K562 (cell line): ENCODE data around the gene HLA-E. TPM values are rescaled to one million over a fixed set of nuclear protein-coding genes. Genes with fewer than 3 reads are reported as not detected.

Experiments
- ATAC-seq: fragments of 200-7000 bp; cut with Tn5 transposase; 3 replicates; pipeline ENCODE4 v1.9.1; 2020; ENCODE audit warnings: moderate library complexity
- BruUV-seq: library from RNA; stranded (reverse); fragments of 400-500 nt; replicated peaks from 2 replicates; lab custom pipeline; 2021; lab: Mats Ljungman, UMichigan
- CTCF ChIA-PET: fragments of 300-600 bp; formaldehyde crosslinking; extraction: SDS; loops from one replicate; lab custom pipeline; 2021; ENCODE audit warnings: low intra/inter-chr PET ratio; lab: Yijun Ruan, JAX
- POLR2A ChIA-PET: fragments of 300-600, 350-650 bp; sonication (Branson Sonifier 250); formaldehyde crosslinking; extraction: SDS; loops from one replicate; lab custom pipeline; 2021; ENCODE audit warnings: antibody characterized with exemption, inconsistent platforms; lab: Yijun Ruan, JAX
- DNase-seq, 4 experiments: peaks; one replicate each; pipeline versions ENCODE4 v3.0.0 to v3.0.0-alpha.2; 2011 to 2018; ENCODE audit warnings: low spot score in 3 of 4, mixed read lengths in 3 of 4; ENCODE audit errors: extremely low read depth in 1 of 4
- FAIRE-seq: peaks from 2 replicates; lab custom pipeline; 2011; peaks lifted over from hg19 to GRCh38; lab: Jason Lieb, UNC
- H2AFZ ChIP-seq: 2 replicates; pipeline ENCODE4 v1.6.0; 2011; ENCODE audit warnings: low read depth, low read length, control low read depth, inconsistent platforms
- H3K27ac ChIP-seq: fragments of 200-600 bp; 3 replicates; pipeline ENCODE4 v1.8.0; 2011; ENCODE audit warnings: low read depth, mild to moderate bottlenecking, control low read depth, inconsistent platforms, low read length, moderate library complexity, mixed read lengths; ENCODE audit errors: extremely low read depth
- H3K27me3 ChIP-seq, 2 experiments: fragments of 300-600 bp in 1 of 2; 2 replicates in 1 of 2; 3 replicates in 1 of 2; pipeline versions ENCODE4 v1.6.0 to v1.8.0; 2011; ENCODE audit warnings: inconsistent platforms in 2 of 2, low read length in 2 of 2, mild to moderate bottlenecking in 1 of 2, mixed read lengths in 1 of 2, moderate library complexity in 1 of 2; ENCODE audit not compliant: control insufficient read depth in 2 of 2, insufficient read depth in 2 of 2
- H3K36me3 ChIP-seq: fragments of 300-600 bp; 3 replicates; pipeline ENCODE4 v1.8.0; 2011; ENCODE audit warnings: mild to moderate bottlenecking, low read length, inconsistent platforms; ENCODE audit not compliant: control insufficient read depth, insufficient read depth
- H3K4me1 ChIP-seq, 2 experiments: fragments of 200-600 bp in 1 of 2; replicated peaks in 1 of 2; 2 replicates in 1 of 2; 3 replicates in 1 of 2; pipeline versions ENCODE4 v1.5.1 to v1.8.0; 2011; ENCODE audit warnings: inconsistent platforms in 2 of 2, low read length in 2 of 2, mild to moderate bottlenecking in 1 of 2, mixed read lengths in 1 of 2, moderate library complexity in 1 of 2; ENCODE audit not compliant: control insufficient read depth in 2 of 2, insufficient read depth in 2 of 2
- H3K4me2 ChIP-seq: 2 replicates; pipeline ENCODE4 v1.6.1; 2011; ENCODE audit warnings: low read length, control low read depth, inconsistent platforms, mixed read lengths; ENCODE audit not compliant: insufficient read depth
- H3K4me3 ChIP-seq: fragments of 200-600 bp; sonication (generic), shearing (Covaris generic); 2 replicates; pipeline ENCODE4 v1.5.1; 2016; ENCODE audit warnings: control low read depth, inconsistent platforms
- H3K79me2 ChIP-seq: fragments of 200-600 bp; 3 replicates; pipeline ENCODE4 v1.8.0; 2011; ENCODE audit warnings: low read length, inconsistent platforms; ENCODE audit not compliant: control insufficient read depth, insufficient read depth
- H3K9ac ChIP-seq, 2 experiments: 2 replicates each; pipeline versions ENCODE4 v1.6.0 to v1.6.1; 2011; ENCODE audit warnings: low read depth in 2 of 2, low read length in 2 of 2, control low read depth in 1 of 2, inconsistent platforms in 1 of 2, mild to moderate bottlenecking in 1 of 2, mixed read lengths in 1 of 2; ENCODE audit not compliant: insufficient read depth in 1 of 2
- H3K9me1 ChIP-seq: one replicate; pipeline ENCODE4 v1.6.0; 2011; ENCODE audit warnings: inconsistent platforms, mild to moderate bottlenecking, low read length, moderate library complexity; ENCODE audit not compliant: control insufficient read depth, insufficient read depth
- H3K9me3 ChIP-seq: replicated peaks from 2 replicates; pipeline ENCODE4 v1.5.1; 2011; ENCODE audit warnings: low read depth, low read length, inconsistent platforms; ENCODE audit not compliant: control insufficient read depth, insufficient read depth
- H4K20me1 ChIP-seq: replicated peaks from 2 replicates; pipeline ENCODE4 v1.6.1; 2011; ENCODE audit warnings: low read length, inconsistent platforms, mixed read lengths; ENCODE audit not compliant: control insufficient read depth, insufficient read depth
- HDAC1 ChIP-seq, 2 experiments: fragments of 450-650 bp; IDR thresholded peaks; 2 replicates each; pipeline ENCODE4 v1.6.1; 2016 to 2017; ENCODE audit warnings: inconsistent platforms in 1 of 2, mild to moderate bottlenecking in 1 of 2, moderate library complexity in 1 of 2
- HMBOX1 ChIP-seq: sonication (generic); IDR thresholded peaks from 2 replicates; pipeline ENCODE4 v1.6.1; 2016
- HMGXB4 ChIP-seq: sonication (generic); formaldehyde crosslinking; IDR thresholded peaks from 2 replicates; pipeline ENCODE4 v1.8.1; 2023; ENCODE audit warnings: mild to moderate bottlenecking, missing genetic modification reagents
- PURB ChIP-seq: sonication (generic); formaldehyde crosslinking; IDR thresholded peaks from 2 replicates; pipeline ENCODE4 v1.9.0; 2021; ENCODE audit warnings: low read depth, mild to moderate bottlenecking, missing genetic modification reagents
- SMAD2 ChIP-seq: fragments of 150-350 bp; IDR thresholded peaks from 2 replicates; pipeline ENCODE4 v1.6.1; 2014; ENCODE audit warnings: low read depth, mild to moderate bottlenecking, low read length
- XRCC3 ChIP-seq: fragments of 450-650 bp; IDR thresholded peaks from 2 replicates; pipeline ENCODE4 v1.6.1; 2017; ENCODE audit warnings: mild to moderate bottlenecking, moderate library complexity
- ZBTB40 ChIP-seq, 2 experiments: fragments of 450-650 bp in 1 of 2; sonication (generic) in 1 of 2; formaldehyde crosslinking in 1 of 2; IDR thresholded peaks; 2 replicates each; pipeline versions ENCODE4 v1.7.1 to v1.9.0; 2016 to 2022; ENCODE audit warnings: inconsistent platforms in 1 of 2, mild to moderate bottlenecking in 1 of 2, missing genetic modification reagents in 1 of 2
- ZNF282 ChIP-seq: sonication (generic); formaldehyde crosslinking; IDR thresholded peaks from 2 replicates; pipeline ENCODE4 v1.8.1; 2023; ENCODE audit warnings: missing genetic modification reagents
- WGBS: fragments of 100-300 bp; shearing (Covaris generic); methylation state at CpG from one replicate; pipeline ENCODE4 v1.1.6; 2016; ENCODE audit warnings: low coverage, mixed read lengths; ENCODE audit not compliant: insufficient coverage; ENCODE audit errors: missing lambda C conversion rate; 5-methylcytosine and 5-hydroxymethylcytosine counted together
- in situ Hi-C: fragments of 300-500 bp; cut with MboI; formaldehyde crosslinking; loops from 4 replicates; pipeline ENCODE4 v1.15.0; 2018; ENCODE audit warnings: inconsistent platforms, mixed read lengths
- intact Hi-C: fragments of 100-400 bp; cut with micrococcal nuclease; formaldehyde crosslinking; loops from 2 replicates; pipeline ENCODE4 v1.14.2; 2022
- polyA plus RNA-seq, 8 experiments: library from polyadenylated mRNA; depleted of rRNA in 4 of 8; stranded (reverse) in 5 of 8; unstranded in 3 of 8; fragments of >200 nt; fragmentation: Nextera tagmentation in 2 of 8; fragmentation: Illumina TruSeq in 1 of 8; extraction: Ambion mirVana in 2 of 8; extraction: Trizol in 1 of 8; gene quantifications; 2 replicates each; pipeline versions ENCODE4 v1.2.1 to v1.2.3, GENCODE V29; 2011 to 2014; ENCODE audit warnings: inconsistent platforms in 1 of 8, missing spikeins in 1 of 8
- total RNA-seq, 7 experiments: library from RNA; depleted of rRNA in 6 of 7; stranded (reverse); fragments of >200 nt in 6 of 7; fragmentation: Illumina TruSeq in 2 of 7; extraction: Trizol in 2 of 7; gene quantifications; 2 replicates each; pipeline versions ENCODE4 v1.2.1 to v1.2.3, GENCODE V29; 2011 to 2021; ENCODE audit warnings: low replicate concordance in 1 of 7

The HLA-E gene
- total and polyA plus RNA-seq, 9 of the 15 experiments (the other 6 are each of a cell fraction or from before 2014, with no cell fraction given), result 3.2 to 39.9 (median 26.8) TPM

- Histone ChIP-seq H3K27ac (peak overlapping the region; percentile 93), H3K9me3 (no peaks in the 10 kb centered on the region; the same call in 1 of the 2 replicates), H3K4me3 (peak overlapping the region; percentile 44), H3K36me3 (no peaks in the 10 kb centered on the region), H4K20me1 (no peaks in the 10 kb centered on the region), H3K9ac (peak overlapping the region; percentile 76 to 82), H2AFZ (peak overlapping the region; percentile 90), H3K27me3 (no peaks in the 10 kb centered on the region), H3K4me2 (peak overlapping the region; percentile 85), H3K9me1 (no peaks in the 10 kb centered on the region), H3K79me2 (no peaks in the 10 kb centered on the region), H3K4me1 (peaks cover 2 to 10% of the 10 kb centered on the region in 2 experiments; a peak in 3 of 5 replicates)
- in situ Hi-C loops, result no loop called here
- peak; percentile 91 to 96 (median 94) for DNase-seq
- BruUV-seq, result TSS peak; percentile 88
- peak; percentile 97 for ATAC-seq
- ChIA-PET CTCF (interaction anchor here (0.7 kb wide), 1 partner anchor 433 kb away, joined by 4 read pairs; no protein-coding TSS in a partner anchor), POLR2A (interaction anchor here (0.6 to 1.6 kb wide), 5 partner anchors 15 to 165 kb away, joined by 3 to 5 read pairs (median 3); no protein-coding TSS in a partner anchor)
- 4% methylated on average over 32 of the region's 33 CpGs for WGBS
- peak; percentile 99 for FAIRE-seq
- intact Hi-C loops, result loop anchor here (1.0 kb wide), 2 partner anchors 14 to 20 kb away; no protein-coding TSS in a partner anchor
- TF ChIP-seq PURB (CRISPR knock-in tag) (no peak), SMAD2 (no peak), HMGXB4 (CRISPR knock-in tag) (peak; percentile 83; the same call in 1 of the 2 replicates), HDAC1 (IDR thresholded peaks at IDR 0.05) (no peak; a peak in 2 of 4 replicates), ZBTB40 (IDR thresholded peaks at IDR 0.05) (peak; percentile 78), ZBTB40 (CRISPR knock-in tag; IDR thresholded peaks at IDR 0.05) (no peak), ZNF282 (no peak), HMBOX1 (no peak), XRCC3 (no peak)
These were observed 26.8 kb downstream of the HLA-E start for GRCh38 chr6:30515944-30516753.
